Measurements from ENCODE around the gene CNTNAP5. TPM values are rescaled to one million over a fixed set of nuclear protein-coding genes. Genes with fewer than 3 reads are reported as not detected.

The CNTNAP5 gene
- total and polyA plus RNA-seq, 2 experiments from 2014 or later: 0.03 TPM; not detected in 1

DNA sequence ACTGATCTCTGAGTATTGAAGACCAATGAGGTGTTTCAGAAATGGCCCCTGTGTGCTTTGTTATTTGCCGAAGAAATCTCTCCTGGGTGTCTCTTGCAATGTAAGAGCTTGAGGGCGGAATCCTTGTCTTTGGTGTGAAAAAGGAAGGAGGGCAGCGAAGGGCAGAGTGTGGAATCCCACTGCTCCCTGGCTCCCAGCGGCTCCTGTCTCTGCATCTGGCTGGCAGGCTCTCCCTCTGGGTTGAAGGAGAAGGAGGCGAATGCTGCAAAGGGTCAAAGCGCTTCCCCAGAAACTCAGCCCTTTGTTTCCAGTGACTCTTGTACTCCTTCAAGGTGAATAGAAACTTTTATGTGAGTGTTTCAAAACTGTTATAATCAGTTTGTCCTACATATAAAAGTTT is 457.5 kb downstream of the CNTNAP5 start:
- H3K36me3 ChIP-seq: no peaks in the 10 kb centered on the region
- H3K27me3 ChIP-seq: no peaks in the 10 kb centered on the region
- no peak for TF ChIP-seq CTCF (IDR thresholded peaks at IDR 0.05; ENCODE audit: low read depth, low read length)
- no peak overlapping the region for H3K4me3 ChIP-seq
- DNase-seq (ENCODE audit: low read depth in 1 of 2, low spot score in 1 of 2): no peak
- no peaks in the 10 kb centered on the region for H3K9me3 ChIP-seq (ENCODE audit: low read depth)
- H3K4me1 ChIP-seq (ENCODE audit: low read depth): no peaks in the 10 kb centered on the region
- H3K27ac ChIP-seq: no peak overlapping the region

DNA sequence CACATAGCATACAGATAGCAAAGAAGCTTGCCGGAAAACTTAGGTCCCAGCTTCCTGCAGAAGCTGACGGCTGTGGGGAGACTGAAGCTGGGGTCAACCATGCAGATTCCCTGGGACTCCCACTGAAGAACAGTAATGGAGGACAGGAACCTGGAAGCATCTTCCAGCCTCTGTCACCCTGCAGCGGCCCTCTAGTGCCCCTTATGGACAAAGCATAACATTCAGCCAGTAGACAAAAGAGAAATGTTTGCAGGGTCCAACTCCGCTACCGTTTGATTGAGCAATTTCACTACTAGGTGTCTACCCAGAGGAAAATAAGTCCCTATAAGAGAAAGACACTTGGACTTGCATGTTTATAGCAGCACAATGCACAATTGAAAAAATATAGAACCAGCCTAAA is 460.6 kb downstream of the CNTNAP5 start:
- peak; percentile 3 for TF ChIP-seq CTCF (IDR thresholded peaks at IDR 0.05; ENCODE audit: low read depth, low read length)

GRCh38 chr2:124489686-124490085 is 464.6 kb downstream of the CNTNAP5 start:
- no peaks in the 10 kb centered on the region for H3K27me3 ChIP-seq
- no peak for TF ChIP-seq CTCF (IDR thresholded peaks at IDR 0.05; ENCODE audit: low read depth, low read length)
- no peak overlapping the region for H3K4me3 ChIP-seq
- H3K36me3 ChIP-seq: no peaks in the 10 kb centered on the region
- no peaks in the 10 kb centered on the region for H3K9me3 ChIP-seq (ENCODE audit: low read depth)
- no peak for DNase-seq (ENCODE audit: low read depth in 1 of 2, low spot score in 1 of 2)
- H3K27ac ChIP-seq: no peak overlapping the region
- peaks cover 3% of the 10 kb centered on the region for H3K4me1 ChIP-seq (ENCODE audit: low read depth)

More for the DNA sequence above, 460.6 kb downstream of the CNTNAP5 start:
- Histone ChIP-seq H3K4me3 (no peak overlapping the region), H3K9me3 (ENCODE audit: low read depth) (no peaks in the 10 kb centered on the region), H3K27ac (no peak overlapping the region), H3K4me1 (ENCODE audit: low read depth) (no peaks in the 10 kb centered on the region), H3K27me3 (no peaks in the 10 kb centered on the region), H3K36me3 (no peaks in the 10 kb centered on the region)
- DNase-seq (ENCODE audit: low read depth in 1 of 2, low spot score in 1 of 2): no peak

DNA sequence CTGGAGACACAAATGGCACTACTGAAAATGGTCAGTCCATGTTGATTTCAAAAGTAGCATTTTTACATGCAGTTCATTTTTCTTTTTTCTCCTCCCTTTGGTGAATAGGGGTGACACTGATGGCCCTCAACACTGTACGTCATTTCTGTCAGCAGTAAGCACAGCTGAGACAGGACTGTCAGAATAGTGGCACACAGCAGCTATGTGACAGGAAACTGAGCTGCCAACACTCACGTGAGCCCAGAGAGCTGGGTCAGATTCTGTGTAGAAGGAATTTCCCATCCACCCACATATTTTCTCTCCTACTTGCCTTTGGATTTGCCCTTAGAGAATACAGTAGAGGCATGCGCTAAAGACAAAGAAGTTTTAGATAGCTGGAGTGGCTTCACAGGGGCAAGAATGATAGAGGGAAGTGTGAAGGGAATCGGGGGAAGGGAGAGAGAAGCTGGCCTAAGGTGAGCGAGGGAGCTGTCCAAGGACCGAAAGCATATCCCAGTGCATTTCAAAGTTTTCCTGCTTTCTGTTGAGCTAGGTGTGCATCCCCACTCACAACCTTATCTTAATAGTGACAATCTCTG is 476.6 kb downstream of the CNTNAP5 start:
- Histone ChIP-seq H3K9me3 (ENCODE audit: low read depth) (no peaks in the 10 kb centered on the region), H3K4me3 (no peak overlapping the region), H3K27me3 (no peaks in the 10 kb centered on the region), H3K36me3 (no peaks in the 10 kb centered on the region), H3K27ac (no peak overlapping the region), H3K4me1 (ENCODE audit: low read depth) (no peaks in the 10 kb centered on the region)
- DNase-seq (ENCODE audit: low read depth in 1 of 2, low spot score in 1 of 2): peak in 1 of 2 donors; percentile 38
- no peak for TF ChIP-seq CTCF (IDR thresholded peaks at IDR 0.05; ENCODE audit: low read depth, low read length)

- H3K4me3 ChIP-seq: no peak overlapping the region
- H3K9me3 ChIP-seq (ENCODE audit: low read depth): no peaks in the 10 kb centered on the region
- H3K36me3 ChIP-seq: no peaks in the 10 kb centered on the region
- no peak for DNase-seq (ENCODE audit: low read depth in 1 of 2, low spot score in 1 of 2)
- no peak for TF ChIP-seq CTCF (IDR thresholded peaks at IDR 0.05; ENCODE audit: low read depth, low read length)
- H3K27ac ChIP-seq: no peak overlapping the region
- H3K27me3 ChIP-seq: no peaks in the 10 kb centered on the region
- H3K4me1 ChIP-seq (ENCODE audit: low read depth): no peaks in the 10 kb centered on the region
Measured at GRCh38 chr2:124514236-124514635, 489.1 kb downstream of the CNTNAP5 start.
